Fibroblast of lung (primary cell): ENCODE data around the gene CLCC1. TPM values are rescaled to one million over a fixed set of nuclear protein-coding genes. Genes with fewer than 3 reads are reported as not detected.
"Not testable (repeated sequence)": the region's sequence is repeated elsewhere in the genome, so short reads cannot be mapped to it uniquely, and the experiment has no call there.

ENCODE experiments used
- DNase-seq, 2 donors: peaks; one replicate each; pipeline versions ENCODE4 v3.0.0 to v3.0.0-alpha.2; 2010; ENCODE audit warnings: low read depth in 2 of 2
- H2AFZ ChIP-seq: 2 replicates; pipeline ENCODE4 v1.5.1; 2012; ENCODE audit warnings: low read length, control low read depth, inconsistent platforms
- H3K27ac ChIP-seq: 2 replicates; pipeline ENCODE4 v1.5.1; 2011; ENCODE audit warnings: low read length, control low read depth; ENCODE audit not compliant: insufficient read depth
- H3K27me3 ChIP-seq: 2 replicates; pipeline ENCODE4 v1.5.1; 2011; ENCODE audit warnings: mild to moderate bottlenecking, low read length; ENCODE audit not compliant: control insufficient read depth, insufficient read depth
- H3K36me3 ChIP-seq: 2 replicates; pipeline ENCODE4 v1.5.1; 2011; ENCODE audit warnings: low read length; ENCODE audit not compliant: control insufficient read depth, insufficient read depth
- H3K4me1 ChIP-seq: 2 replicates; pipeline ENCODE4 v1.5.1; 2011; ENCODE audit warnings: low read length; ENCODE audit not compliant: control insufficient read depth, insufficient read depth; ENCODE audit errors: extremely low read depth
- H3K4me2 ChIP-seq: 2 replicates; pipeline ENCODE4 v1.5.1; 2011; ENCODE audit warnings: low read length, control low read depth; ENCODE audit not compliant: insufficient read depth; ENCODE audit errors: extremely low read depth
- H3K4me3 ChIP-seq, 4 experiments: fragments of 200-600 bp in 1 of 4; sonication (generic) in 1 of 4; replicated peaks in 1 of 4; 2 replicates each; pipeline ENCODE4 v1.5.1; 2011 to 2016; ENCODE audit warnings: low read length in 4 of 4, low read depth in 3 of 4, mild to moderate bottlenecking in 3 of 4, control low read depth in 2 of 4, inconsistent platforms in 1 of 4, mixed read lengths in 1 of 4; ENCODE audit not compliant: insufficient read depth in 1 of 4; ENCODE audit errors: control extremely low read depth in 1 of 4
- H3K79me2 ChIP-seq: 2 replicates; pipeline ENCODE4 v1.5.1; 2012; ENCODE audit warnings: mild to moderate bottlenecking, low read length, inconsistent platforms; ENCODE audit not compliant: control insufficient read depth, insufficient read depth
- H3K9ac ChIP-seq: 2 replicates; pipeline ENCODE4 v1.5.1; 2011; ENCODE audit warnings: mild to moderate bottlenecking, low read length, control low read depth; ENCODE audit not compliant: insufficient read depth
- H3K9me3 ChIP-seq: 2 replicates; pipeline ENCODE4 v1.5.1; 2012; ENCODE audit warnings: low read depth, low read length; ENCODE audit not compliant: control insufficient read depth, insufficient read depth
- H4K20me1 ChIP-seq: 2 replicates; pipeline ENCODE4 v1.5.1; 2011; ENCODE audit warnings: low read length; ENCODE audit not compliant: control insufficient read depth, insufficient read depth; ENCODE audit errors: extremely low read depth
- EZH2 ChIP-seq: IDR thresholded peaks from 2 replicates; pipeline ENCODE4 v1.5.1; 2012; ENCODE audit warnings: low read length, control low read depth, mild to moderate bottlenecking; ENCODE audit errors: missing control alignments
- polyA minus RNA-seq: library from RNA; depleted of rRNA, polyadenylated mRNA; stranded (reverse); fragments of >200 nt; gene quantifications from 2 replicates; pipeline ENCODE4 v1.2.3, GENCODE V29; 2011; ENCODE audit warnings: low replicate concordance
- polyA plus RNA-seq, 2 donors: library from polyadenylated mRNA; depleted of rRNA in 1 of 2; stranded (reverse) in 1 of 2; unstranded in 1 of 2; fragments of >200 nt; gene quantifications; 2 replicates each; pipeline ENCODE4 v1.2.1, GENCODE V29; 2011 to 2012; ENCODE audit warnings: missing spikeins in 1 of 2
- total RNA-seq: library from RNA; depleted of rRNA; stranded (reverse); fragments of >200 nt; gene quantifications from 2 replicates; pipeline ENCODE4 v1.2.1, GENCODE V29; 2014
- TF ChIP-seq, protein P1 (sequence below), 2 donors: IDR thresholded peaks in 1 of 2; conservative IDR thresholded peaks in 1 of 2; 1 replicate in 1 of 2; 2 replicates in 1 of 2; pipeline ENCODE4 v1.5.1; 2011 to 2012; ENCODE audit warnings: low read length in 2 of 2, control low read depth in 1 of 2, inconsistent platforms in 1 of 2, low read depth in 1 of 2, mild to moderate bottlenecking in 1 of 2

The CLCC1 gene, protein sequence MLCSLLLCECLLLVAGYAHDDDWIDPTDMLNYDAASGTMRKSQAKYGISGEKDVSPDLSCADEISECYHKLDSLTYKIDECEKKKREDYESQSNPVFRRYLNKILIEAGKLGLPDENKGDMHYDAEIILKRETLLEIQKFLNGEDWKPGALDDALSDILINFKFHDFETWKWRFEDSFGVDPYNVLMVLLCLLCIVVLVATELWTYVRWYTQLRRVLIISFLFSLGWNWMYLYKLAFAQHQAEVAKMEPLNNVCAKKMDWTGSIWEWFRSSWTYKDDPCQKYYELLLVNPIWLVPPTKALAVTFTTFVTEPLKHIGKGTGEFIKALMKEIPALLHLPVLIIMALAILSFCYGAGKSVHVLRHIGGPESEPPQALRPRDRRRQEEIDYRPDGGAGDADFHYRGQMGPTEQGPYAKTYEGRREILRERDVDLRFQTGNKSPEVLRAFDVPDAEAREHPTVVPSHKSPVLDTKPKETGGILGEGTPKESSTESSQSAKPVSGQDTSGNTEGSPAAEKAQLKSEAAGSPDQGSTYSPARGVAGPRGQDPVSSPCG
- total RNA-seq (30.6 and 31.0 TPM in 2 replicates), polyA plus RNA-seq (30.2 and 33.1 TPM in 2 replicates), polyA minus RNA-seq (6.7 and 7.5 TPM in 2 replicates)
- polyA plus RNA-seq (2012), result 17.4 and 20.9 TPM in 2 replicates

DNA sequence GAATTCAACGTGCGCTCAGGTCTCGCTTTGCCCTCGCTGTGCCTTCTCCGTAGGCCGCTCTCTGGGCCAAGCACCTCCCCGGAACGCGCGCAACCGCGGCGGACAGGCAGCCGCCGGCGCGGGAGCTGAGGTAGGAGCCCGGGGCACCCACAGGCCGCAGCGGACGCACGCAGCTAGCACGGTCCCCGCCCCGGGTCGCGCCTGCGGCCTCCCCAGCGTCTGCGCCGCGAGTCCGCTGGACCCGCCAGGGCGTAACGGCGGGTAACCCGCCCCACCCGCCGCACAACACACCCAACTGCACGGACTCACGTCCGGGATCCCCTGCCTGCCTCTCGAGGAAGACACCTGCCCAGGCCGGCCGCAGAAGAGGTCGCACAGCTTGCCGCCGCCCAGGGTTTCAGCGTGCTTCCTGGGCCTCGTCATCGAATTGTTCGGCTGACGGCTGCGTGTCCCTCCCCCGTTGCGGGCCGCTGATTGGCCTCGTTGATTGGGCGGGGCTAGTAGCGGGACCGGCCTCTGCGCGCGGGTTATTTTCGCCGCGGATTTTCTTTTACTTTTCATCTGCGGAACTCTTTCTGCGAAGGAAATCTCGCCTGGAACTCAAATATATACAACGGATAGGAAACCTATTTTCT, at the start of gene CLCC1:
TSS of gene CLCC1 (minus strand) at position 433 of the 635 bp plus-strand sequence. CDS start 13,047 bp downstream, outside the sequence.
- no peaks in the 10 kb centered on the region for H3K27me3 ChIP-seq
- peaks cover 25% of the 10 kb centered on the region for H3K79me2 ChIP-seq
- H3K36me3 ChIP-seq, result no peaks in the 10 kb centered on the region
- H3K4me1 ChIP-seq, result peaks cover 4% of the 10 kb centered on the region
- no peaks in the 10 kb centered on the region for H3K9me3 ChIP-seq
- H4K20me1 ChIP-seq, result no peaks in the 10 kb centered on the region
- peak; percentile 89 to 92 for DNase-seq
- H3K4me2 ChIP-seq, result peak within 1 kb of the TSS; percentile 88
- H3K27ac ChIP-seq, result peak within 1 kb of the TSS; percentile 96
- TF ChIP-seq, protein P1, sequence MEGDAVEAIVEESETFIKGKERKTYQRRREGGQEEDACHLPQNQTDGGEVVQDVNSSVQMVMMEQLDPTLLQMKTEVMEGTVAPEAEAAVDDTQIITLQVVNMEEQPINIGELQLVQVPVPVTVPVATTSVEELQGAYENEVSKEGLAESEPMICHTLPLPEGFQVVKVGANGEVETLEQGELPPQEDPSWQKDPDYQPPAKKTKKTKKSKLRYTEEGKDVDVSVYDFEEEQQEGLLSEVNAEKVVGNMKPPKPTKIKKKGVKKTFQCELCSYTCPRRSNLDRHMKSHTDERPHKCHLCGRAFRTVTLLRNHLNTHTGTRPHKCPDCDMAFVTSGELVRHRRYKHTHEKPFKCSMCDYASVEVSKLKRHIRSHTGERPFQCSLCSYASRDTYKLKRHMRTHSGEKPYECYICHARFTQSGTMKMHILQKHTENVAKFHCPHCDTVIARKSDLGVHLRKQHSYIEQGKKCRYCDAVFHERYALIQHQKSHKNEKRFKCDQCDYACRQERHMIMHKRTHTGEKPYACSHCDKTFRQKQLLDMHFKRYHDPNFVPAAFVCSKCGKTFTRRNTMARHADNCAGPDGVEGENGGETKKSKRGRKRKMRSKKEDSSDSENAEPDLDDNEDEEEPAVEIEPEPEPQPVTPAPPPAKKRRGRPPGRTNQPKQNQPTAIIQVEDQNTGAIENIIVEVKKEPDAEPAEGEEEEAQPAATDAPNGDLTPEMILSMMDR (conservative IDR thresholded peaks at IDR 0.05 in 1 of 2, IDR thresholded peaks at IDR 0.05 in 1 of 2; ENCODE audit: low read depth in 1 of 2, low read length in 2 of 2), result no peak
- TF ChIP-seq EZH2, result no peak
- peak within 1 kb of the TSS; percentile 91 for H3K9ac ChIP-seq
- peak within 1 kb of the TSS; percentile 72 to 85 (median 78) for H3K4me3 ChIP-seq
- H2AFZ ChIP-seq, result peak within 1 kb of the TSS; percentile 80

DNA sequence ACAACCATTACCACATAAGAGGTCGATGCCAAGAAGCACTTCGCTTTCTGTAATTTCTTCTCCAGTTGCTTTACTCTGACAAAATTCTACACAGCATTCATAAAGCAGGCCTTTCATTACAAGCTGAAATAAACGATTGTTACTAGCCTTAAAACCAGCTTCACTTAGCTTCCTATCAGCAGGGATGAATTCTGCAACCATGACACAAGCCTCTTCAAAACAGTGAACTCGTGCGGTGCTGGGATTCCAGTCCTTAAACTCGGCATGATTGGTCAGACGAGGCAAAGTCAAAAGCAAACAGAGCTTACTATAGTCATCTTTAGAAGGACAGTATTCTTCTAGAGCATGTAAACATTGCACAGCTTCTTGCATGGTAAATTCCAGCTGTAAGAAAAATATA, 48.1 kb upstream of the CLCC1 start:
- H3K4me3 ChIP-seq, result no peak overlapping the region
- H3K27me3 ChIP-seq, result no peaks in the 10 kb centered on the region
- peaks cover 1% of the 10 kb centered on the region for H3K36me3 ChIP-seq
- TF ChIP-seq EZH2, result no peak
- TF ChIP-seq, protein P1 (conservative IDR thresholded peaks at IDR 0.05 in 1 of 2, IDR thresholded peaks at IDR 0.05 in 1 of 2; ENCODE audit: low read depth in 1 of 2, low read length in 2 of 2), result no peak
- no peaks in the 10 kb centered on the region for H3K9me3 ChIP-seq
- H3K4me1 ChIP-seq, result no peaks in the 10 kb centered on the region
- no peak overlapping the region for H3K9ac ChIP-seq
- no peaks in the 10 kb centered on the region for H4K20me1 ChIP-seq
- H3K4me2 ChIP-seq, result no peak overlapping the region
- DNase-seq, result no peak
- H3K79me2 ChIP-seq, result no peaks in the 10 kb centered on the region
- no peak overlapping the region for H2AFZ ChIP-seq
- H3K27ac ChIP-seq, result no peak overlapping the region

DNA sequence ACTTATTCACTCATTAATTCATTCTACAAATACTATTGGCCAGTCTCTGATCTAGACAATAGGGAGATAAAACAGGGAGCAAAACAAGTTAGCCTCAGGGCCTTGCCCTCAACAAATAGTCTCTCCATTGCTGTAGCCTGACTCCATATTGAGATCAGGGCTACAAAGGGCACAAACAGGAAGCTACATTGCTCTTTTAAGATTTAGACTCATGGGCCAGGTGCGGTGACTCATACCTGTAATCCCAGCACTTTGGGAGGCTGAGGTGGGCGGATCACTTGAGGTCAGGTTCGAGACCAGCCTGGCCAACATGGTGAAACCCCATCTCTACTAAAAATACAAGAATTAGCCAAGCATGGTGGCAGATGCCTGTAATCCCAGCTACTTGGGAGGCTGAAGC, 33.3 kb upstream of the CLCC1 start:
- H3K79me2 ChIP-seq, DNase-seq, H3K9me3 ChIP-seq, H3K36me3 ChIP-seq, H3K4me1 ChIP-seq, H3K27me3 ChIP-seq, H4K20me1 ChIP-seq, H3K4me2 ChIP-seq, H3K4me3 ChIP-seq, H3K9ac ChIP-seq, H3K27ac ChIP-seq, H2AFZ ChIP-seq: not testable (repeated sequence)
